ENCODE data around the gene SHROOM2.

DNA sequence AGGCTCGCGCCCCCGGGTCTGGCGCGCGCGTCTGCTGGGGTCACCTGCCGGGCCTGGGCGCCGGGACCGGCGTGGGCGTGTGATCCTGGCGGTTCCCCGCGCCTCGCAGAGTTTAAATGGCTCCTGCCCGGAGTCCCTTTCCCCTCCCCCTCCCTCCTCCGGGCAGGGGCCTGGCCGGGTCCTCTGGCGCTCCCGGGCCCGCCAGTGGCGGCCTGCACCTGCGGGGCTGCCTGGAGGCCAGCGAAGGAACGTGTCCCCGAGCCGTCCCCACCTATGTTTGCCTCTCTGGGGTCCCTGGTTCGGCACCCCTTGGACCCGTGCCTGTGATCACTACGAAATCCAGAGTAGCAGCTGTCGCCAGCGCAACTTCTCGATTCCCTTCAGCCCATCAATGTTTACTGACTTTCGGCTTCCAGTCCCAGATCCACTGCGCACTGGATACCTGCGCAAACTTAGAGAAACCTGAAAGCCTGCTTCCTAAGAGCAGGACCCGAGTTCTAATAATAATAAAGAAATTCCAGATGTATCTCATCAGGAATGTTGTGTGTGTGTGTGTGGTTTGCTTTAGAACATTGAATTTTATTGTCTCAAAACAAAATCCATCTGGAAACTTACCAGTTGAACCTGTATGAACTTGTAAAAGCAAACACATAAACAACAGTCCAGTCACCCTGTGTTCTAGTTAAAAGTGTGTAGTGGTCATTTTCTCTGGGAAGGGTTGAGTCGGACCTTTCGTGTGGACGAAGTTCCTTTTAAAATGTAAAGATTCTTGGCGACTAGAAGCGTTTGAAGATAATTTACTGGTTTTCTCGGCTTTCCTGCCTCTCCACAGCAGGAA, 788 bp downstream of the SHROOM2 start:
- TF ChIP-seq, protein P1, sequence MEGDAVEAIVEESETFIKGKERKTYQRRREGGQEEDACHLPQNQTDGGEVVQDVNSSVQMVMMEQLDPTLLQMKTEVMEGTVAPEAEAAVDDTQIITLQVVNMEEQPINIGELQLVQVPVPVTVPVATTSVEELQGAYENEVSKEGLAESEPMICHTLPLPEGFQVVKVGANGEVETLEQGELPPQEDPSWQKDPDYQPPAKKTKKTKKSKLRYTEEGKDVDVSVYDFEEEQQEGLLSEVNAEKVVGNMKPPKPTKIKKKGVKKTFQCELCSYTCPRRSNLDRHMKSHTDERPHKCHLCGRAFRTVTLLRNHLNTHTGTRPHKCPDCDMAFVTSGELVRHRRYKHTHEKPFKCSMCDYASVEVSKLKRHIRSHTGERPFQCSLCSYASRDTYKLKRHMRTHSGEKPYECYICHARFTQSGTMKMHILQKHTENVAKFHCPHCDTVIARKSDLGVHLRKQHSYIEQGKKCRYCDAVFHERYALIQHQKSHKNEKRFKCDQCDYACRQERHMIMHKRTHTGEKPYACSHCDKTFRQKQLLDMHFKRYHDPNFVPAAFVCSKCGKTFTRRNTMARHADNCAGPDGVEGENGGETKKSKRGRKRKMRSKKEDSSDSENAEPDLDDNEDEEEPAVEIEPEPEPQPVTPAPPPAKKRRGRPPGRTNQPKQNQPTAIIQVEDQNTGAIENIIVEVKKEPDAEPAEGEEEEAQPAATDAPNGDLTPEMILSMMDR (IDR thresholded peaks at IDR 0.05) = no peak
- TF ChIP-seq POLR2AphosphoS5 (IDR thresholded peaks at IDR 0.05) = no peak

Data from gastroesophageal sphincter (tissue), 3 donors.